Neural cell (in vitro differentiated cells): ENCODE measurements around the gene DCC.

ENCODE experiments used
- CTCF ChIP-seq: fragments of 450-650 bp; IDR thresholded peaks from 2 replicates; pipeline ENCODE4 v1.5.1; 2014; ENCODE audit warnings: antibody characterized with exemption, mild to moderate bottlenecking, moderate library complexity; ENCODE audit not compliant: poor library complexity, severe bottlenecking
- EP300 ChIP-seq: fragments of 450-650 bp; conservative IDR thresholded peaks from 2 replicates; pipeline ENCODE4 v1.6.1; 2014; ENCODE audit warnings: antibody characterized with exemption, mild to moderate bottlenecking, moderate library complexity; ENCODE audit not compliant: poor library complexity, severe bottlenecking
- EZH2 ChIP-seq: fragments of 200-600, 300-800 bp; shearing (Covaris generic), sonication (generic); IDR thresholded peaks from 2 replicates; pipeline ENCODE4 v1.6.1; 2014; ENCODE audit warnings: antibody characterized with exemption, low read length, borderline replicate concordance, mild to moderate bottlenecking; ENCODE audit not compliant: insufficient read depth, poor library complexity, severe bottlenecking
- MXI1 ChIP-seq: fragments of 450-650 bp; conservative IDR thresholded peaks from 2 replicates; pipeline ENCODE4 v1.6.1; 2014; ENCODE audit warnings: antibody characterized with exemption, mild to moderate bottlenecking; ENCODE audit not compliant: poor library complexity, severe bottlenecking
- POLR2AphosphoS5 ChIP-seq: IDR thresholded peaks from 2 replicates; pipeline ENCODE4 v1.6.1; 2012
- RAD21 ChIP-seq: fragments of 450-650 bp; conservative IDR thresholded peaks from 2 replicates; pipeline ENCODE4 v1.6.1; 2014; ENCODE audit warnings: antibody characterized with exemption, mild to moderate bottlenecking, moderate library complexity
- REST ChIP-seq: IDR thresholded peaks from 2 replicates; pipeline ENCODE4 v1.6.1; 2012; ENCODE audit warnings: borderline replicate concordance
- TAF1 ChIP-seq: IDR thresholded peaks from 2 replicates; pipeline ENCODE4 v1.6.1; 2012; ENCODE audit warnings: low read depth

- TF ChIP-seq CTCF (no peak), EZH2 (no peak), MXI1 (no peak), TAF1 (no peak), REST (no peak), RAD21 (no peak), EP300 (no peak), POLR2AphosphoS5 (no peak)
Observed at GRCh38 chr18:52426041-52426440, 86.0 kb downstream of the DCC start.
